Measurements from ENCODE around the gene VAMP3. TPM values are rescaled to one million over a fixed set of nuclear protein-coding genes. Genes with fewer than 3 reads are reported as not detected.

VAMP3 gene
- polyA plus RNA-seq, 3 donors, result 99.5 to 113 (median 103) TPM

Other genes starting within 250 kb of the VAMP3 start
- 10 to 100 TPM; 11.0 to 13.0 (median 12.4) TPM for gene PER3, start 13.0 kb downstream of the VAMP3 start, polyA plus RNA-seq (ENCODE audit: insufficient read length in 3 of 3)
- under 1 TPM in 1 of 3 donors, not detected in 2; 0.24 TPM for gene UTS2, start 81.8 kb downstream of the VAMP3 start, polyA plus RNA-seq (ENCODE audit: insufficient read length in 3 of 3)
- gene TNFRSF9, start 169.5 kb downstream of the VAMP3 start, polyA plus RNA-seq (ENCODE audit: insufficient read length in 3 of 3), result under 1 TPM; 0.07 to 0.14 (median 0.14) TPM
- gene PARK7, start 190.4 kb downstream of the VAMP3 start, polyA plus RNA-seq (ENCODE audit: insufficient read length in 3 of 3), result 100 to 1,000 TPM; 303 to 345 (median 330) TPM

Measured in renal cortex interstitium (tissue), 3 donors.